Stomach (tissue), 4 donors: ENCODE measurements around the gene SPRYD3.

ENCODE experiments used
- EP300 ChIP-seq: sonication (generic); formaldehyde crosslinking; IDR thresholded peaks from one replicate; pipeline ENCODE4 v1.6.1; 2017; ENCODE audit warnings: antibody characterized with exemption
- POLR2A ChIP-seq, 4 donors: fragments of 450-650 bp; IDR thresholded peaks; one replicate each; pipeline ENCODE4 v1.6.1; 2016; ENCODE audit warnings: antibody characterized with exemption in 4 of 4, control low read depth in 2 of 4, mild to moderate bottlenecking in 1 of 4, moderate library complexity in 1 of 4
- POLR2AphosphoS5 ChIP-seq, 3 donors: sonication (generic); formaldehyde crosslinking; IDR thresholded peaks; one replicate each; pipeline ENCODE4 v1.6.1; 2016; ENCODE audit warnings: antibody characterized with exemption in 3 of 3
- TF ChIP-seq, protein P1 (sequence below), 7 experiments: fragments of 450-650 bp in 4 of 7; fragments of 200-600 bp in 3 of 7; sonication (generic) in 3 of 7; IDR thresholded peaks; one replicate each; pipeline ENCODE4 v1.5.1; 2016 to 2019; ENCODE audit warnings: antibody characterized with exemption in 7 of 7, control low read depth in 2 of 7, mild to moderate bottlenecking in 1 of 7

DNA sequence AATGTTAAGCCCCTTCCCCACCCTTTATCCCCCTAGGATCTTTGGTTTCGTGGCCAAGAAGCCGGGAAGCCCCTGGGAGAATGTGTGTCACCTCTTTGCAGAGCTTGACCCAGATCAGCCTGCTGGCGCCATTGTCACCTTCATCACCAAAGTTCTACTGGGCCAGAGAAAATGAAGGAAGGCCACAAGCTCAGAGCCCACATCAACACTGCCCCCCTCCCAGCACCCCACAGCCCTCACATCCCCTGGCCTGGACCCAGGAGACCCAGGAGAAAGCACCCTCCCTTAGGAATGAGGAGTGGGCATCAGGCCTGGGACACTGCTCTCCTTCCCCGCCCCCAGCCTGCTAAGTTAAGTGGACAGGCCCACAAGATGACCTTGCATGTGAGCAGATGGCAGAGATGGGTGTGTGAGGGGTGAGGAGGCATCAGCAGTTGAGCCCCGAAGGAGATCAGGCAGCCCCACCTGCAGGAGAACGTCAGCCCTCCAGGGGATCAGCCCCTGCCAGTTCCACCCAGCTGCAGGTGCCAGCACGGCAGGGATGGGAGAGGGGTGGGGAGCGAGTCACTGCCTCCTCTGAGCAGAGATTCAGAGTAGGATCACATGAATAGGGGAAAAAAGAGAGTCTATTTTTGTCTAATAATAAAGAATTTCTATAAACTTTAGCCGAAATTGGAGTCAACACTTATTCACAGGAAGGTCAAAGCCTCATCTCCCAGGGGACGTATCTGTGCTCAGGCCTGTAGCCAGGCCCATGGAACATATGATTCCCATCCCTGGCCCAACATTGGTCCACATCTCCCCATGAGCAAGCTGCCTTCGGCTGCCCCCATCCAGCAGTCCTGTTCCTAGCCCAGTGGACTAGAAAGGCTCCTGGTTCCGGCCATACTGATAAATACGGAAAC lies 15.2 kb downstream of the SPRYD3 start:
- TF ChIP-seq POLR2A (IDR thresholded peaks at IDR 0.05) (no peak), POLR2AphosphoS5 (IDR thresholded peaks at IDR 0.05) (peak in 1 of 3 donors; percentile 2), EP300 (no peak)
- TF ChIP-seq, protein P1, sequence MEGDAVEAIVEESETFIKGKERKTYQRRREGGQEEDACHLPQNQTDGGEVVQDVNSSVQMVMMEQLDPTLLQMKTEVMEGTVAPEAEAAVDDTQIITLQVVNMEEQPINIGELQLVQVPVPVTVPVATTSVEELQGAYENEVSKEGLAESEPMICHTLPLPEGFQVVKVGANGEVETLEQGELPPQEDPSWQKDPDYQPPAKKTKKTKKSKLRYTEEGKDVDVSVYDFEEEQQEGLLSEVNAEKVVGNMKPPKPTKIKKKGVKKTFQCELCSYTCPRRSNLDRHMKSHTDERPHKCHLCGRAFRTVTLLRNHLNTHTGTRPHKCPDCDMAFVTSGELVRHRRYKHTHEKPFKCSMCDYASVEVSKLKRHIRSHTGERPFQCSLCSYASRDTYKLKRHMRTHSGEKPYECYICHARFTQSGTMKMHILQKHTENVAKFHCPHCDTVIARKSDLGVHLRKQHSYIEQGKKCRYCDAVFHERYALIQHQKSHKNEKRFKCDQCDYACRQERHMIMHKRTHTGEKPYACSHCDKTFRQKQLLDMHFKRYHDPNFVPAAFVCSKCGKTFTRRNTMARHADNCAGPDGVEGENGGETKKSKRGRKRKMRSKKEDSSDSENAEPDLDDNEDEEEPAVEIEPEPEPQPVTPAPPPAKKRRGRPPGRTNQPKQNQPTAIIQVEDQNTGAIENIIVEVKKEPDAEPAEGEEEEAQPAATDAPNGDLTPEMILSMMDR (IDR thresholded peaks at IDR 0.05), result no peak
